Mesenchymal stem cell (in vitro differentiated cells and primary cell): ENCODE results near the gene OPCML.

Experiments used
- DNase-seq: peaks from one replicate; pipeline ENCODE4 v3.0.0-alpha.2; 2013
- H2AFZ ChIP-seq: one replicate; pipeline ENCODE4 v1.6.1; 2013; ENCODE audit warnings: low read depth, mild to moderate bottlenecking, control low read depth, inconsistent platforms, low read length, moderate library complexity
- H2AK5ac ChIP-seq: 2 replicates; pipeline ENCODE4 v1.6.1; 2013; ENCODE audit warnings: low read length, moderate library complexity, mild to moderate bottlenecking, inconsistent platforms; ENCODE audit not compliant: severe bottlenecking
- H2BK120ac ChIP-seq: one replicate; pipeline ENCODE4 v1.6.1; 2013; ENCODE audit warnings: low read depth, mild to moderate bottlenecking, inconsistent platforms, low read length, moderate library complexity
- H2BK12ac ChIP-seq, 2 experiments: one replicate each; pipeline ENCODE4 v1.6.1; 2013; ENCODE audit warnings: inconsistent platforms in 2 of 2, low read length in 2 of 2, mild to moderate bottlenecking in 2 of 2, moderate library complexity in 2 of 2, control low read depth in 1 of 2
- H2BK15ac ChIP-seq: one replicate; pipeline ENCODE4 v1.6.1; 2013; ENCODE audit warnings: mild to moderate bottlenecking, low read depth, inconsistent platforms; ENCODE audit not compliant: poor library complexity, severe bottlenecking
- H2BK5ac ChIP-seq: 2 replicates; pipeline ENCODE4 v1.6.1; 2013; ENCODE audit warnings: low read depth, mild to moderate bottlenecking, low read length, control low read depth, inconsistent platforms; ENCODE audit not compliant: poor library complexity, severe bottlenecking
- H3K14ac ChIP-seq, 2 experiments: one replicate each; pipeline ENCODE4 v1.6.1; 2013; ENCODE audit warnings: inconsistent platforms in 2 of 2, low read length in 2 of 2, control low read depth in 1 of 2, mild to moderate bottlenecking in 1 of 2, moderate library complexity in 1 of 2
- H3K18ac ChIP-seq, 2 experiments: one replicate each; pipeline ENCODE4 v1.6.1; 2013; ENCODE audit warnings: inconsistent platforms in 2 of 2, low read length in 2 of 2, control low read depth in 1 of 2, low read depth in 1 of 2, mild to moderate bottlenecking in 1 of 2
- H3K23ac ChIP-seq, 2 experiments: one replicate each; pipeline ENCODE4 v1.6.1; 2013; ENCODE audit warnings: inconsistent platforms in 2 of 2, low read length in 2 of 2, mild to moderate bottlenecking in 2 of 2, moderate library complexity in 2 of 2, control low read depth in 1 of 2
- H3K27ac ChIP-seq: 2 replicates; pipeline ENCODE4 v1.5.1; 2013; ENCODE audit warnings: mild to moderate bottlenecking, moderate library complexity, low read length, control low read depth, inconsistent platforms; ENCODE audit not compliant: poor library complexity, severe bottlenecking
- H3K27me3 ChIP-seq, 2 experiments: 2 replicates each; pipeline versions ENCODE4 v1.6.1 to v1.7.0; 2013; ENCODE audit warnings: low read length in 2 of 2, mild to moderate bottlenecking in 2 of 2, moderate library complexity in 2 of 2, control low read depth in 1 of 2, inconsistent platforms in 1 of 2; ENCODE audit not compliant: control insufficient read depth in 1 of 2, insufficient read depth in 1 of 2
- H3K36me3 ChIP-seq, 2 experiments: 2 replicates each; pipeline versions ENCODE4 v1.6.1 to v1.7.0; 2013; ENCODE audit warnings: low read length in 2 of 2, control low read depth in 1 of 2, inconsistent platforms in 1 of 2, low read depth in 1 of 2, mild to moderate bottlenecking in 1 of 2; ENCODE audit not compliant: insufficient read depth in 2 of 2, control insufficient read depth in 1 of 2
- H3K4ac ChIP-seq, 2 experiments: one replicate each; pipeline ENCODE4 v1.6.1; 2013; ENCODE audit warnings: inconsistent platforms in 2 of 2, low read length in 2 of 2, mild to moderate bottlenecking in 2 of 2, moderate library complexity in 2 of 2, control low read depth in 1 of 2, low read depth in 1 of 2
- H3K4me1 ChIP-seq: 2 replicates; pipeline ENCODE4 v1.6.1; 2013; ENCODE audit warnings: low read depth, low read length, control low read depth; ENCODE audit not compliant: control insufficient read depth, insufficient read depth
- H3K4me2 ChIP-seq: 2 replicates; pipeline ENCODE4 v1.6.1; 2013; ENCODE audit warnings: low read length, mild to moderate bottlenecking, inconsistent platforms; ENCODE audit not compliant: poor library complexity, severe bottlenecking
- H3K4me3 ChIP-seq, 2 experiments: 2 replicates each; pipeline versions ENCODE4 v1.5.1 to v1.7.0; 2013; ENCODE audit warnings: low read length in 2 of 2, mild to moderate bottlenecking in 2 of 2, control low read depth in 1 of 2, low read depth in 1 of 2; ENCODE audit not compliant: insufficient read depth in 1 of 2
- H3K79me1 ChIP-seq: replicated peaks from 2 replicates; pipeline ENCODE4 v1.6.1; 2013; ENCODE audit warnings: mild to moderate bottlenecking, control low read depth, low read length, inconsistent platforms; ENCODE audit not compliant: poor library complexity, severe bottlenecking
- H3K9ac ChIP-seq: 2 replicates; pipeline ENCODE4 v1.7.0; 2013; ENCODE audit warnings: mild to moderate bottlenecking, low read length, moderate library complexity
- H3K9me3 ChIP-seq: 2 replicates; pipeline ENCODE4 v1.7.0; 2013; ENCODE audit warnings: mild to moderate bottlenecking, low read length; ENCODE audit not compliant: control insufficient read depth
- H4K8ac ChIP-seq: one replicate; pipeline ENCODE4 v1.6.1; 2013; ENCODE audit warnings: inconsistent platforms, mild to moderate bottlenecking, low read length, moderate library complexity
- H4K91ac ChIP-seq: one replicate; pipeline ENCODE4 v1.6.1; 2013; ENCODE audit warnings: mild to moderate bottlenecking, low read length, inconsistent platforms
- WGBS: methylation state at CpG from one replicate; pipeline ENCODE4 v1.1.7; 2013; ENCODE audit warnings: mixed read lengths; 5-methylcytosine and 5-hydroxymethylcytosine counted together

The OPCML gene

GRCh38 chr11:133123366-133123765, 408.9 kb downstream of the OPCML start:
- WGBS = 36% methylated on average over 3 of the region's 7 CpGs

GRCh38 chr11:133122256-133122655, 410.0 kb downstream of the OPCML start:
- Histone ChIP-seq H4K91ac (no peak overlapping the region), H2BK15ac (no peak overlapping the region), H2AFZ (no peak overlapping the region), H3K18ac (no peak overlapping the region), H2BK5ac (no peak overlapping the region), H3K9ac (no peak overlapping the region), H3K36me3 (no peaks in the 10 kb centered on the region), H3K4ac (no peak overlapping the region), H3K27ac (no peak overlapping the region), H3K79me1 (no peaks in the 10 kb centered on the region), H4K8ac (no peak overlapping the region), H3K4me2 (no peak overlapping the region), H3K27me3 (no peaks in the 10 kb centered on the region), H3K14ac (no peak overlapping the region), H3K9me3 (no peaks in the 10 kb centered on the region), H2BK120ac (no peak overlapping the region), H2AK5ac (no peak overlapping the region), H3K4me3 (no peak overlapping the region), H3K4me1 (no peaks in the 10 kb centered on the region), H3K23ac (no peak overlapping the region), H2BK12ac (no peak overlapping the region)
- DNase-seq = no peak
- WGBS = 34% methylated on average over 3 of the region's 3 CpGs

More at GRCh38 chr11:133123366-133123765, 408.9 kb downstream of the OPCML start:
- no peak overlapping the region for H3K4me3 ChIP-seq
- H2AK5ac ChIP-seq = no peak overlapping the region
- H3K4me1 ChIP-seq = no peaks in the 10 kb centered on the region
- H3K36me3 ChIP-seq = no peaks in the 10 kb centered on the region
- H3K9me3 ChIP-seq = no peaks in the 10 kb centered on the region
- no peaks in the 10 kb centered on the region for H3K27me3 ChIP-seq
- no peak overlapping the region for H2AFZ ChIP-seq
- H2BK120ac ChIP-seq = no peak overlapping the region
- H3K79me1 ChIP-seq = no peaks in the 10 kb centered on the region
- H3K18ac ChIP-seq = no peak overlapping the region
- H3K4me2 ChIP-seq = no peak overlapping the region
- no peak overlapping the region for H3K9ac ChIP-seq
- no peak overlapping the region for H4K8ac ChIP-seq
- no peak overlapping the region for H2BK12ac ChIP-seq
- H3K23ac ChIP-seq = no peak overlapping the region
- H3K4ac ChIP-seq = no peak overlapping the region
- no peak for DNase-seq
- H2BK5ac ChIP-seq = no peak overlapping the region
- no peak overlapping the region for H3K27ac ChIP-seq
- no peak overlapping the region for H3K14ac ChIP-seq
- H4K91ac ChIP-seq = no peak overlapping the region
- no peak overlapping the region for H2BK15ac ChIP-seq

- Histone ChIP-seq H2BK12ac (no peak overlapping the region), H3K79me1 (no peaks in the 10 kb centered on the region), H2AK5ac (no peak overlapping the region), H3K4me2 (no peak overlapping the region), H3K27ac (no peak overlapping the region), H2BK120ac (no peak overlapping the region), H3K4me1 (no peaks in the 10 kb centered on the region), H4K91ac (no peak overlapping the region), H3K14ac (no peak overlapping the region), H3K4ac (no peak overlapping the region), H3K18ac (no peak overlapping the region), H2BK5ac (no peak overlapping the region), H4K8ac (no peak overlapping the region), H3K9ac (no peak overlapping the region), H3K23ac (no peak overlapping the region), H2AFZ (no peak overlapping the region), H3K9me3 (no peaks in the 10 kb centered on the region), H2BK15ac (no peak overlapping the region), H3K4me3 (no peak overlapping the region), H3K36me3 (no peaks in the 10 kb centered on the region), H3K27me3 (no peaks in the 10 kb centered on the region)
- 68% methylated on average over 7 of the region's 7 CpGs for WGBS
- DNase-seq = no peak
Observed at GRCh38 chr11:133118563-133119268, 413.6 kb downstream of the OPCML start.

GRCh38 chr11:133115099-133115498, 417.2 kb downstream of the OPCML start:
- Histone ChIP-seq H3K4me3 (peak overlapping the region in 1 of 2 experiments; percentile 17), H3K79me1 (no peaks in the 10 kb centered on the region), H2AFZ (no peak overlapping the region), H3K14ac (no peak overlapping the region), H3K4me2 (no peak overlapping the region), H3K4ac (no peak overlapping the region), H2BK12ac (no peak overlapping the region), H2BK120ac (no peak overlapping the region), H3K18ac (no peak overlapping the region), H2BK5ac (no peak overlapping the region), H4K8ac (no peak overlapping the region), H3K4me1 (no peaks in the 10 kb centered on the region), H3K9me3 (no peaks in the 10 kb centered on the region), H4K91ac (no peak overlapping the region), H2BK15ac (no peak overlapping the region), H2AK5ac (no peak overlapping the region), H3K27me3 (no peaks in the 10 kb centered on the region), H3K9ac (no peak overlapping the region), H3K23ac (no peak overlapping the region), H3K36me3 (no peaks in the 10 kb centered on the region), H3K27ac (no peak overlapping the region)
- DNase-seq = no peak
- 79% methylated on average over 7 of the region's 7 CpGs for WGBS
